ENCODE measurements around the gene NR1I2.

DNA sequence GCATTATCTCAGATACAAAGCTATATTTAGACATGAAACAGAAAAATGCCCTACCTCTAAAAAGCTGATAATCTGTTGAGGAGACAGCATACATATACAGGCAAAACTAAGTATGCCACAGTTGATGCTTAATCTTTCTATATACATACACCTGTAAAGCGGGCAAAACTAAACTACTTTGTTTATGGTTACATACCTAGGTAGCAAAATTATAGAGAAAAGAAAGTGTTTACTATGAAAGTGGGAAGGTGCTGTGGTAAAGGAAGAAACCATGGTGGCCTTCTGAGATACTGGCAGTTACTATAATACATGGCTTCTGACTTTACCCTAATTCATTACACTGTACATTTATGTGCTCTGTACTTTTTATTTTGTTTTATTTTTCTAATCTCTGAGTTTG is 36.0 kb upstream of the NR1I2 start:
- TF ChIP-seq, protein P1, sequence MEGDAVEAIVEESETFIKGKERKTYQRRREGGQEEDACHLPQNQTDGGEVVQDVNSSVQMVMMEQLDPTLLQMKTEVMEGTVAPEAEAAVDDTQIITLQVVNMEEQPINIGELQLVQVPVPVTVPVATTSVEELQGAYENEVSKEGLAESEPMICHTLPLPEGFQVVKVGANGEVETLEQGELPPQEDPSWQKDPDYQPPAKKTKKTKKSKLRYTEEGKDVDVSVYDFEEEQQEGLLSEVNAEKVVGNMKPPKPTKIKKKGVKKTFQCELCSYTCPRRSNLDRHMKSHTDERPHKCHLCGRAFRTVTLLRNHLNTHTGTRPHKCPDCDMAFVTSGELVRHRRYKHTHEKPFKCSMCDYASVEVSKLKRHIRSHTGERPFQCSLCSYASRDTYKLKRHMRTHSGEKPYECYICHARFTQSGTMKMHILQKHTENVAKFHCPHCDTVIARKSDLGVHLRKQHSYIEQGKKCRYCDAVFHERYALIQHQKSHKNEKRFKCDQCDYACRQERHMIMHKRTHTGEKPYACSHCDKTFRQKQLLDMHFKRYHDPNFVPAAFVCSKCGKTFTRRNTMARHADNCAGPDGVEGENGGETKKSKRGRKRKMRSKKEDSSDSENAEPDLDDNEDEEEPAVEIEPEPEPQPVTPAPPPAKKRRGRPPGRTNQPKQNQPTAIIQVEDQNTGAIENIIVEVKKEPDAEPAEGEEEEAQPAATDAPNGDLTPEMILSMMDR (conservative IDR thresholded peaks at IDR 0.05; ENCODE audit: low read length), result no peak
- TF ChIP-seq EZH2phosphoT487 (IDR thresholded peaks at IDR 0.05; ENCODE audit: borderline replicate concordance), result no peak
